Keratinocyte (primary cell): ENCODE results near the gene STYK1. TPM values are rescaled to one million over a fixed set of nuclear protein-coding genes. Genes with fewer than 3 reads are reported as not detected.

Experiments
- DNase-seq: peaks from one replicate; pipeline ENCODE4 v3.0.0-alpha.2; 2011; ENCODE audit warnings: low read depth, missing footprints, low spot score
- FAIRE-seq: peaks from 2 replicates; lab custom pipeline; 2011; peaks lifted over from hg19 to GRCh38; lab: Jason Lieb, UNC
- H2AFZ ChIP-seq: 2 replicates; pipeline ENCODE4 v1.6.0; 2012; ENCODE audit warnings: low read length, control low read depth, inconsistent platforms; ENCODE audit not compliant: control insufficient read depth
- H3K27ac ChIP-seq: 2 replicates; pipeline ENCODE4 v1.5.1; 2011; ENCODE audit warnings: low read length; ENCODE audit not compliant: control insufficient read depth, insufficient read depth
- H3K27me3 ChIP-seq: 3 replicates; pipeline ENCODE4 v1.6.0; 2011; ENCODE audit warnings: low read length; ENCODE audit not compliant: control insufficient read depth, insufficient read depth; ENCODE audit errors: extremely low read depth
- H3K36me3 ChIP-seq, 2 experiments: 2 replicates in 1 of 2; 3 replicates in 1 of 2; pipeline ENCODE4 v1.5.1; 2011; ENCODE audit warnings: low read length in 2 of 2, mild to moderate bottlenecking in 1 of 2; ENCODE audit not compliant: control insufficient read depth in 2 of 2, insufficient read depth in 2 of 2; ENCODE audit errors: extremely low read depth in 1 of 2
- H3K4me1 ChIP-seq: 3 replicates; pipeline ENCODE4 v1.5.1; 2011; ENCODE audit warnings: low read length; ENCODE audit not compliant: control insufficient read depth, insufficient read depth; ENCODE audit errors: extremely low read depth
- H3K4me2 ChIP-seq: 3 replicates; pipeline ENCODE4 v1.6.0; 2011; ENCODE audit warnings: low read depth, low read length; ENCODE audit not compliant: control insufficient read depth, insufficient read depth; ENCODE audit errors: extremely low read depth
- H3K4me3 ChIP-seq, 3 experiments: fragments of 200-600 bp in 1 of 3; sonication (generic) in 1 of 3; 2 replicates in 2 of 3; 3 replicates in 1 of 3; pipeline ENCODE4 v1.5.1; 2011 to 2016; ENCODE audit warnings: low read length in 3 of 3, mild to moderate bottlenecking in 3 of 3, control low read depth in 2 of 3, inconsistent platforms in 1 of 3, low read depth in 1 of 3, mixed read lengths in 1 of 3, mixed run types in 1 of 3, moderate library complexity in 1 of 3; ENCODE audit not compliant: control insufficient read depth in 2 of 3, insufficient read depth in 2 of 3; ENCODE audit errors: extremely low read depth in 1 of 3
- H3K79me2 ChIP-seq: 2 replicates; pipeline ENCODE4 v1.6.0; 2012; ENCODE audit warnings: low read length; ENCODE audit not compliant: control insufficient read depth, insufficient read depth
- H3K9ac ChIP-seq: 3 replicates; pipeline ENCODE4 v1.6.0; 2011; ENCODE audit warnings: low read length; ENCODE audit not compliant: control insufficient read depth, insufficient read depth; ENCODE audit errors: extremely low read depth
- H3K9me1 ChIP-seq: 3 replicates; pipeline ENCODE4 v1.6.0; 2011; ENCODE audit warnings: low read length; ENCODE audit not compliant: control insufficient read depth, insufficient read depth; ENCODE audit errors: extremely low read depth
- H3K9me3 ChIP-seq: 2 replicates; pipeline ENCODE4 v1.5.1; 2012; ENCODE audit warnings: low read depth, low read length; ENCODE audit not compliant: control insufficient read depth
- H4K20me1 ChIP-seq: 3 replicates; pipeline ENCODE4 v1.6.0; 2011; ENCODE audit warnings: low read length; ENCODE audit not compliant: control insufficient read depth, insufficient read depth; ENCODE audit errors: extremely low read depth
- CTCF ChIP-seq, 3 experiments: IDR thresholded peaks in 1 of 3; conservative IDR thresholded peaks in 1 of 3; optimal IDR thresholded peaks in 1 of 3; 2 replicates in 2 of 3; 3 replicates in 1 of 3; pipeline versions ENCODE3 to v1.5.1; 2011; ENCODE audit warnings: low read length in 3 of 3, mild to moderate bottlenecking in 3 of 3, moderate library complexity in 2 of 3, control low read depth in 1 of 3, inconsistent platforms in 1 of 3; ENCODE audit not compliant: insufficient read depth in 2 of 3; ENCODE audit errors: extremely low read depth in 1 of 3
- EZH2 ChIP-seq: IDR thresholded peaks from one replicate; pipeline ENCODE4 v1.6.1; 2012; ENCODE audit warnings: inconsistent platforms, mild to moderate bottlenecking, low read length, moderate library complexity
- dilution Hi-C: fragments of 300-500 bp; cut with MboI; formaldehyde crosslinking; loops from one replicate; pipeline ENCODE4 v1.7.0; 2020; ENCODE audit warnings: low sequenced_read_pairs; ENCODE audit not compliant: extremely low pct_ligation_motif_present
- polyA minus RNA-seq, 3 experiments: library from RNA; depleted of rRNA, polyadenylated mRNA; stranded (reverse); fragments of >200 nt; gene quantifications; 1 replicate in 1 of 3; 2 replicates in 1 of 3; 3 replicates in 1 of 3; pipeline ENCODE4 v1.2.3, GENCODE V29; 2011
- polyA plus RNA-seq, 5 experiments: library from polyadenylated mRNA; depleted of rRNA in 3 of 5; stranded (reverse) in 3 of 5; stranded (forward) in 1 of 5; unstranded in 1 of 5; fragments of >200 nt; gene quantifications; 1 replicate in 1 of 5; 2 replicates in 3 of 5; 3 replicates in 1 of 5; pipeline versions ENCODE4 v1.2.1 to v1.2.3, GENCODE V29; 2011 to 2012; ENCODE audit warnings: missing spikeins in 2 of 5, low read depth in 1 of 5, low replicate concordance in 1 of 5

Gene STYK1
- 2.0 to 2.8 TPM (median 2.3 TPM) in 3 replicates for polyA plus RNA-seq
- polyA plus RNA-seq (2011; ENCODE audit: low read depth), result 0.42 TPM
- polyA plus RNA-seq (2011; cell fraction: cytosol; rRNA removed), result 1.1 and 4.9 TPM in 2 replicates
- 2.9 and 3.7 TPM in 2 replicates for polyA plus RNA-seq (2011; cell fraction: nucleus; rRNA removed)
- polyA plus RNA-seq (2012; ENCODE audit: low replicate concordance), result 0.51 and 1.7 TPM in 2 replicates
- polyA minus RNA-seq, result 3.6 to 6.2 TPM (median 4.2 TPM) in 3 replicates
- 0.58 TPM for polyA minus RNA-seq (2011; cell fraction: cytosol; rRNA and poly(A)+ RNA removed)
- polyA minus RNA-seq (2011; cell fraction: nucleus; rRNA and poly(A)+ RNA removed), result 2.6 and 3.1 TPM in 2 replicates

GRCh38 chr12:10673659-10674384 is at the start of gene STYK1:
Gene STYK1, minus strand, starts transcription at chr12:10674052. Its CDS starts 39,434 bp downstream, at chr12:10634618.
- Histone ChIP-seq H3K9ac (peak within 1 kb of the TSS; percentile 68), H3K36me3 (no peaks in the 10 kb centered on the region), H3K27me3 (no peaks in the 10 kb centered on the region), H3K79me2 (peaks cover 2% of the 10 kb centered on the region), H3K27ac (peak within 1 kb of the TSS; percentile 61), H3K4me3 (peak within 1 kb of the TSS; percentile 61 to 92 (median 87)), H3K4me1 (peaks cover 7% of the 10 kb centered on the region), H3K4me2 (peak within 1 kb of the TSS; percentile 92), H2AFZ (peak within 1 kb of the TSS; percentile 96), H3K9me1 (no peaks in the 10 kb centered on the region), H4K20me1 (no peaks in the 10 kb centered on the region), H3K9me3 (no peaks in the 10 kb centered on the region)
- dilution Hi-C loops, result no loop called here
- DNase-seq (peak; percentile 57), FAIRE-seq (peak; percentile 86)
- TF ChIP-seq EZH2, result no peak
- peak; percentile 92 to 100 (median 96) for TF ChIP-seq CTCF (optimal IDR thresholded peaks at IDR 0.05 in 1 of 3, IDR thresholded peaks at IDR 0.05 in 1 of 3, conservative IDR thresholded peaks at IDR 0.05 in 1 of 3; ENCODE audit: extremely low read depth in 1 of 3, insufficient read depth in 2 of 3, low read length in 3 of 3)

DNA sequence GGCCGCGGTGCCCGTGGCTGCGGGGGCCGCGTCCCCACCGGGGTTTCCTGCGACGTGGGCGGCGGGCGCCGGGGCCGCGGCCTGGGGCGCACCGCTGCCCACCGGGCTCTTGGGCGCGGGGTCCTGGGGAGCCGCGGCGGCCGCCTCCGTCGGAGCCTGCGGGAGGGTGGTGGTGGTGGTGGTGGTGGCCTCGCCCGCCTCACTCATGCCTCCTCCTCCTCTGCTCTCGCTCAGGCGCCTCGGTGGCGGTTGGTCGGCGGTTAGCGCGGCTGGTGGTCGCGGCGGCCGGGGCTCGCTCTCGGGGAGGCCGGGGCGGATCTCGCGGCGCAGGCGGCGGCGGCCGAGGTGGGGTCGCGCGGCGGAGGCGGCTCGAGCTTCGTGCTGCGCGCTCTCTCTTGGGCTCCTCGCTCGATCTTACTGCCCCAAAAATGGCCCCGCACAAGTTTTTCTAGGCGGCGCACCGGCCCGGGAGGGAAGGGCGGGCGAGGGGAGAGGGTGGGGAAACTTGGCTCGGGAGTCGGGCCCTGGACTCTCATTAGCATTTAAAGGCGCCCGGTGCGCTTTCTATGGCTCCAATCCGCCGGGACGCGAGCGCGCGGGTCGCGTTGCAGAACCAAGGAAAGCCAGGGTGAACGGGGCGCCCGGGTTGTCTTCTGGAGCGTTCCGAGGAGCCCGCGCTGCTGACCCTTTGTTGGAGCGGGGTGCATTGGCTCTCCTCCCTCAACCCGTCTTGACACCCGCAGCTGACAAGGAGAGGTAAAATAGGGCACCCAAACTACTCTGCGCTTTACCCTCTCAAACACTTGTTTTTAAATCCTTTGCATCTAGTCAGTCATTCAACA is 49.3 kb upstream of the STYK1 start, which contains the start of gene YBX3:
Gene YBX3, minus strand, starts transcription at position 419 of the 842 bp plus-strand sequence. Its CDS starts 212 bp downstream, at position 207.
- no peak for DNase-seq
- H2AFZ ChIP-seq, result peak within 1 kb of the TSS; percentile 88
- no peaks in the 10 kb centered on the region for H3K27me3 ChIP-seq
- peak within 1 kb of the TSS; percentile 90 for H3K4me2 ChIP-seq
- peaks cover 55% of the 10 kb centered on the region for H3K79me2 ChIP-seq
- no peaks in the 10 kb centered on the region for H3K36me3 ChIP-seq
- H3K9me1 ChIP-seq, result no peaks in the 10 kb centered on the region
- peak within 1 kb of the TSS; percentile 100 for H3K9ac ChIP-seq
- H3K27ac ChIP-seq, result peak within 1 kb of the TSS; percentile 99
- no peak for FAIRE-seq
- no peaks in the 10 kb centered on the region for H3K9me3 ChIP-seq
- dilution Hi-C loops, result no loop called here
- H3K4me1 ChIP-seq, result peaks cover 29% of the 10 kb centered on the region
- H3K4me3 ChIP-seq, result peak within 1 kb of the TSS; percentile 75 to 98 (median 97)
- TF ChIP-seq EZH2 (no peak), CTCF (optimal IDR thresholded peaks at IDR 0.05 in 1 of 3, IDR thresholded peaks at IDR 0.05 in 1 of 3, conservative IDR thresholded peaks at IDR 0.05 in 1 of 3; ENCODE audit: extremely low read depth in 1 of 3, insufficient read depth in 2 of 3, low read length in 3 of 3) (no peak)
- H4K20me1 ChIP-seq, result peaks cover 9% of the 10 kb centered on the region
